Activated naive CD8-positive, alpha-beta T cell treated with anti-CD3 and anti-CD28 coated beads, Interleukin-2, amount 10 ng/mL, durations not matched to agents 7 days and 5 days (primary cell): ENCODE results near the gene CASK. TPM values are rescaled to one million over a fixed set of nuclear protein-coding genes. Genes with fewer than 3 reads are reported as not detected.
A peak's percentile ranks its signal among the peaks of the same experiment; 100 is the strongest.

Experiments
- ATAC-seq: fragments of 150-1000 bp; cut with Tn5 transposase; one replicate; pipeline ENCODE4 v1.10.0; 2021; ENCODE audit warnings: low read depth, moderate library complexity
- POLR2A ChIA-PET: fragments of 350-600 bp; sonication (Branson Sonifier 250); formaldehyde crosslinking; loops from one replicate; lab custom pipeline; 2021; ENCODE audit warnings: antibody characterized with exemption; lab: Charles Lee
- DNase-seq: peaks from one replicate; pipeline ENCODE4 v3.0.0; 2021
- H3K27ac Mint-ChIP-seq: one replicate; pipeline ENCODE4 v1.8.0; 2022; ENCODE audit warnings: mild to moderate bottlenecking, mixed read lengths
- H3K27me3 Mint-ChIP-seq: one replicate; pipeline ENCODE4 v1.8.0; 2022; ENCODE audit warnings: mild to moderate bottlenecking, moderate library complexity, mixed read lengths
- H3K36me3 Mint-ChIP-seq: one replicate; pipeline ENCODE4 v1.8.0; 2021; ENCODE audit warnings: mild to moderate bottlenecking, mixed read lengths
- H3K4me1 Mint-ChIP-seq: one replicate; pipeline ENCODE4 v1.8.0; 2021; ENCODE audit warnings: mixed read lengths
- H3K4me3 Mint-ChIP-seq: one replicate; pipeline ENCODE4 v1.8.0; 2022; ENCODE audit warnings: mild to moderate bottlenecking, moderate library complexity, mixed read lengths
- H3K9me3 Mint-ChIP-seq: one replicate; pipeline ENCODE4 v1.8.0; 2021; ENCODE audit warnings: mixed read lengths
- total RNA-seq, 2 experiments: library from RNA; stranded (reverse); gene quantifications; one replicate each; pipeline ENCODE4 v1.2.3, GENCODE V29; 2021

CASK gene
- total RNA-seq, 2 experiments from 2014 or later, result 52.1 to 53.8 TPM

- Mint-ChIP-seq H3K36me3 (peaks cover 13% of the 10 kb centered on the region), H3K4me3 (no peak overlapping the region), H3K9me3 (no peaks in the 10 kb centered on the region), H3K4me1 (peaks cover 3% of the 10 kb centered on the region), H3K27me3 (no peaks in the 10 kb centered on the region), H3K27ac (no peak overlapping the region)
- no peak for ATAC-seq
- DNase-seq, result no peak
- POLR2A ChIA-PET, result no interaction called here
These were observed 65.7 kb downstream of the CASK start for GRCh38 chrX:41857670-41858069.

- H3K4me1 Mint-ChIP-seq, result no peaks in the 10 kb centered on the region
- peaks cover 20% of the 10 kb centered on the region for H3K9me3 Mint-ChIP-seq
- H3K27ac Mint-ChIP-seq, result no peak overlapping the region
- DNase-seq (no peak), ATAC-seq (no peak)
- H3K4me3 Mint-ChIP-seq, result no peak overlapping the region
- H3K36me3 Mint-ChIP-seq, result peaks cover 58% of the 10 kb centered on the region
- no peaks in the 10 kb centered on the region for H3K27me3 Mint-ChIP-seq
- POLR2A ChIA-PET, result no interaction called here
These were observed 76.6 kb downstream of the CASK start for GRCh38 chrX:41846714-41847113.

DNA sequence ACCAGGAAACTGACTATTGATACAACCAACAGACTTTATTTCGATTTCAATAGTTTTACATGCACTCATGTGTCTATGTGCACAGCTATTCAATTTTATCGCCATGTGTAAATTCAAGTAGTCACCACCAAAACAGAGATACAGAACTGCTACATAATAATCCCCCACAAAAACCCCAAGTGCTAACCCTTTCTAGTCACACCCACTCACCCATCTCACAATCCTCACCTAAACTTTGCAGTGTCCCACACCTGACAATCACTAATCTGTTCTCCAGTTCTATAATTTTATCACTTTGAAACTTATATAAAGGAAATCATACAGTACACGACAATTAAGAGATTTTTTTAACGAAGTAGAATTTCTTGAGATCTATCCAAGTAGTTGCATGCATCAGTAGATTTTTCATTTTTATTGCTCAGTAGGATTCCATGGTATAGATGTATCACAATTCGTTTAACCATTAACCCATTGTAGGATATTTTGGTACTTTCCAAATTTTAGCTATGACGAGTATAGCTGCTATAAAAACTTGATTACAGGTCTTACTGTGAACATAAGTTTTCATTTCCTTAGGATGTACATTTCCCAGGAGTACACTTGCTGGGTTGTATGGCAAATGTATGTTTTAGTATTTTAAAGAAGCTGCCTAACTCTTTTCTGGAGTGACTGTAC lies 85.9 kb downstream of the CASK start:
- Mint-ChIP-seq H3K4me1 (peaks cover 2% of the 10 kb centered on the region), H3K4me3 (no peak overlapping the region), H3K36me3 (peaks cover 36% of the 10 kb centered on the region), H3K27ac (no peak overlapping the region), H3K27me3 (no peaks in the 10 kb centered on the region), H3K9me3 (peaks cover 7% of the 10 kb centered on the region)
- no peak for ATAC-seq
- no peak for DNase-seq
- POLR2A ChIA-PET, result no interaction called here

- H3K4me1 Mint-ChIP-seq, result peaks cover 6% of the 10 kb centered on the region
- POLR2A ChIA-PET, result interaction anchor here (0.6 kb wide), 1 partner anchor 65 kb away, joined by 3 read pairs; no protein-coding TSS in a partner anchor
- H3K27me3 Mint-ChIP-seq, result no peaks in the 10 kb centered on the region
- DNase-seq, result no peak
- H3K9me3 Mint-ChIP-seq, result peaks cover 3% of the 10 kb centered on the region
- H3K27ac Mint-ChIP-seq, result no peak overlapping the region
- ATAC-seq, result no peak
- no peak overlapping the region for H3K4me3 Mint-ChIP-seq
- H3K36me3 Mint-ChIP-seq, result peaks cover 29% of the 10 kb centered on the region
These were observed 94.5 kb downstream of the CASK start for GRCh38 chrX:41828826-41829225.

GRCh38 chrX:41827886-41828285 lies 95.5 kb downstream of the CASK start:
- POLR2A ChIA-PET, result no interaction called here

DNA sequence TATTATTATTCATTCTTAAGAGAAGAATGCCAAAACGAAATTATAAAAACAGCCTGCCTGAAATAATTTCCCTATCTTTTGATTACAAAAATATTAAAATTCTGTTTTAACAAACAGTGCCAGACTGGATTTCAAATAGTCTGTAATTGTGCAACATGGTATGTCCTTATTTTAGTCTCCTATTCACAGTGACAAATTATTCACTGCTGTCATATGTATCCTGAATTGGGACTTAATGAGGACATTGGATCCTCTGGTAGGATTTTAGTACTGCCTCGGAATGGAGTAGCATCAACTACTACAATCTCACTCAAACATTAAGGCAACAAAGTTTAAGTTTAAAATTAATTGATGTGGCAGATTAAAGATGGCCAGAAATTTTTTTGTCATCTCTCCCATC lies 97.6 kb downstream of the CASK start:
- POLR2A ChIA-PET, result no interaction called here
- no peaks in the 10 kb centered on the region for H3K27me3 Mint-ChIP-seq
- peaks cover 32% of the 10 kb centered on the region for H3K36me3 Mint-ChIP-seq

More at GRCh38 chrX:41827886-41828285, 95.5 kb downstream of the CASK start:
- no peak for ATAC-seq
- no peak for DNase-seq
- peaks cover 7% of the 10 kb centered on the region for H3K9me3 Mint-ChIP-seq
- no peaks in the 10 kb centered on the region for H3K27me3 Mint-ChIP-seq
- H3K4me1 Mint-ChIP-seq, result peaks cover 6% of the 10 kb centered on the region
- H3K4me3 Mint-ChIP-seq, result no peak overlapping the region
- H3K27ac Mint-ChIP-seq, result no peak overlapping the region
- peaks cover 31% of the 10 kb centered on the region for H3K36me3 Mint-ChIP-seq

DNA sequence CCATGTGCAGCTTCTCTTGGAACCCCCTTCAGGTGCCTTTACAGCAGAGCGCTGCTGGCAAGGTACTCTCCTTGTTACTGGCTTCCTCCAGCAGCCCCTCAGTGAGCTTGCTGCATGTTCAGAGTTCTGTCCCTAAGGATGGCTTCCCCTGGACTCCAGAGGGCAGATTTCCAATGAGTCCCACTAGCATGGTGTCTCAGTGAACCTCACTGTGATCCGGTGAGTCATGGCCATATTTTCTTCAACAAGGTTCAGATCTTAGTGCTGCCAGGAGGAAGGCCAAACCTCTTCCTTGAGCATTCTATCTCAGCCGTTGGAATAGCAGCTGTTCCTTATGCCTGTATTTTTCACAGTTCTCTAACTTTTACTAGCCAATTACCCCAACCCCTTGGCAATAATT lies 98.8 kb downstream of the CASK start:
- POLR2A ChIA-PET, result no interaction called here
- no peak overlapping the region for H3K4me3 Mint-ChIP-seq
- DNase-seq (no peak), ATAC-seq (no peak)
- peaks cover 11% of the 10 kb centered on the region for H3K9me3 Mint-ChIP-seq
- peaks cover 3% of the 10 kb centered on the region for H3K4me1 Mint-ChIP-seq
- H3K36me3 Mint-ChIP-seq, result peaks cover 28% of the 10 kb centered on the region
- H3K27me3 Mint-ChIP-seq, result no peaks in the 10 kb centered on the region
- H3K27ac Mint-ChIP-seq, result no peak overlapping the region

More for the DNA sequence above, 97.6 kb downstream of the CASK start:
- Mint-ChIP-seq H3K4me3 (no peak overlapping the region), H3K27ac (no peak overlapping the region), H3K9me3 (peaks cover 11% of the 10 kb centered on the region), H3K4me1 (peaks cover 3% of the 10 kb centered on the region)
- no peak for DNase-seq
- no peak for ATAC-seq

DNA sequence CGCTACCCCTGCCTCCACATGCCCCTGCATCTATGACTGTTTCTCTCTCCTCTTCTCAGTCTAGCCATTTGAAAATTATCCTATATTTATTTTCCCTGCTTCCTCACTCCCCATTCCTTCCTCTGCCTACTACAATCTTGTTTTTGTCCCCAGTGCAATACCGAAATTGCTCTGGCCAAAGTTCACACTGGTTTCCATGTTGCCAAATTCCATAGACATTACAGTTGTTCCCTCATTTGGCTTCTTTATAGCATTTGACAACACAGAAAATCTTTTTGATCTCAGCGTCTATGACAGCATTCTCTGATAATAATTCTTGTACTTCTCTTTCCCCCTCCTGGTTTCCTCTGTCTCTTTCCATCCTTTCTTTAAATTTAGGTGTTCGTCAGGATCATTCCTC lies 100.0 kb downstream of the CASK start:
- Mint-ChIP-seq H3K36me3 (peaks cover 25% of the 10 kb centered on the region), H3K4me3 (no peak overlapping the region), H3K4me1 (no peaks in the 10 kb centered on the region), H3K9me3 (peaks cover 9% of the 10 kb centered on the region), H3K27ac (no peak overlapping the region), H3K27me3 (no peaks in the 10 kb centered on the region)
- POLR2A ChIA-PET, result no interaction called here
- DNase-seq, result no peak
- ATAC-seq, result no peak

DNA sequence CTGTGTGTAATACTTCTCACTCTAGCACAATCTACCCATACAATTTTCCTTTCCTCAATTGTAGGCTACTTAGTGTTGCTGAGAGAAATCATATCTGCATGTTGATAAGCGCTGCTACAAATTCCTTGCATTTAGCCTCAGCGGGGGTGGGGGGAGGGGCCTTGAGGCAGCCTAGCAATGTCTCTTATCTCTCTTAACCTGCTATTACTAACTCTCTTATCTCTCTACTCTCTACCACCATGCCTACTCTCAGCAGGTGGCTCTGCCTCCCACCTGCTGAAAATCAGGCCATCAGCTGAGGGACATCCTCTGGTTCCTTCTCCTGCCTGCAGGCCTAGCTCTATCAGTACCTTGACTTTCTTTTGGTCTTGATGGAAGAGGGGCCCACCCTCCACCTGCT lies 100.5 kb downstream of the CASK start:
- Mint-ChIP-seq H3K4me1 (no peaks in the 10 kb centered on the region), H3K4me3 (no peak overlapping the region), H3K27ac (peak overlapping the region; percentile 13), H3K9me3 (peaks cover 9% of the 10 kb centered on the region), H3K27me3 (no peaks in the 10 kb centered on the region), H3K36me3 (peaks cover 22% of the 10 kb centered on the region)
- POLR2A ChIA-PET, result no interaction called here
- DNase-seq, result no peak
- ATAC-seq, result no peak

- H3K4me1 Mint-ChIP-seq, result peaks cover 3% of the 10 kb centered on the region
- peaks cover 3% of the 10 kb centered on the region for H3K9me3 Mint-ChIP-seq
- H3K27ac Mint-ChIP-seq, result no peak overlapping the region
- no peaks in the 10 kb centered on the region for H3K27me3 Mint-ChIP-seq
- ATAC-seq (no peak), DNase-seq (no peak)
- no peak overlapping the region for H3K4me3 Mint-ChIP-seq
- POLR2A ChIA-PET, result no interaction called here
- H3K36me3 Mint-ChIP-seq, result peaks cover 19% of the 10 kb centered on the region
These were observed 115.3 kb downstream of the CASK start for GRCh38 chrX:41808047-41808446.

GRCh38 chrX:41802958-41803357 lies 120.4 kb downstream of the CASK start:
- no peak for ATAC-seq
- no peak for DNase-seq
- Mint-ChIP-seq H3K36me3 (peaks cover 28% of the 10 kb centered on the region), H3K4me3 (no peak overlapping the region), H3K9me3 (peaks cover 7% of the 10 kb centered on the region), H3K27ac (no peak overlapping the region), H3K27me3 (no peaks in the 10 kb centered on the region), H3K4me1 (peaks cover 8% of the 10 kb centered on the region)
- POLR2A ChIA-PET, result no interaction called here

DNA sequence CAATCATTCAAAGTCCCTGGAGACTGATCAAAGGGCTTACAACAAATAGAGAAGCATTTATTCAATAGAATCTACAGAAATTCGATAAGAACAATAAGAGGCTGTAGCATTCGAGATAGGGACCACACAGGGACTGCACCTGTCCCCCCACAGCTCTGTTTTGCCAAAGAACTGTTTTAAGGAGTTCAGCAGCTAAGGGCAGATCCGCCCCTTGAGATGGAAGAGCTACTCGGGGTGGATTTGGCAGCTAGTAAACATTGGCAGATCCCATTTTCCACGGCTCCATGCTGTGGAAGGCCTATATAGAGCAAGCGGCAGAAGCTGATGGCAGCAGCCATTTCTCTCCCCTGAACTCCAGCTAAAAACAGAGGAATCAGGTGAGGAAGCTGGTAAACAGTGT lies 123.7 kb downstream of the CASK start:
- peaks cover 18% of the 10 kb centered on the region for H3K4me1 Mint-ChIP-seq
- POLR2A ChIA-PET, result no interaction called here
- H3K36me3 Mint-ChIP-seq, result peaks cover 23% of the 10 kb centered on the region
- no peaks in the 10 kb centered on the region for H3K27me3 Mint-ChIP-seq
- ATAC-seq (no peak), DNase-seq (no peak)
- H3K4me3 Mint-ChIP-seq, result no peak overlapping the region
- H3K9me3 Mint-ChIP-seq, result peaks cover 4% of the 10 kb centered on the region
- no peak overlapping the region for H3K27ac Mint-ChIP-seq

GRCh38 chrX:41796577-41796976 lies 126.8 kb downstream of the CASK start:
- Mint-ChIP-seq H3K27me3 (no peaks in the 10 kb centered on the region), H3K36me3 (peaks cover 9% of the 10 kb centered on the region), H3K4me3 (no peak overlapping the region), H3K4me1 (peaks cover 16% of the 10 kb centered on the region), H3K27ac (no peak overlapping the region), H3K9me3 (peaks cover 2% of the 10 kb centered on the region)
- no peak for DNase-seq
- no peak for ATAC-seq
- POLR2A ChIA-PET, result no interaction called here

DNA sequence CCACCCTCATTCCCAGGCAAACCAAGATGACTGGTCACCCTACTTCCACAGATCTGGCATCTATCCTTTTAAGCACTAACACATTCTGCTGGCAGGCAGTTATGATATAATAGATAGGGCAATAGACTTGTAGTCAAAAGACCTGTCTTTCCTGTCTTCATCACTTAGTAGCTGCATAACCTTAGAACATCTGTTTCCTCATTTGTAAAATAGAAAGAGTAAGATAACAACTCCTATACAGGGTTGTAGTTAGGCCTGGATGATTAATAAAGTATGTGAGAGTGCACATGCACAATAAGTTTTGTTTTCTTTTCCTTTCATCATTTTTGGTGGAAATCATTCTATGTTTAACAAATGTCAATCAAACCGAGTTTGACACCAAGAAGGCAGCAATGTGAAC lies 127.3 kb downstream of the CASK start:
- ATAC-seq, result no peak
- H3K4me1 Mint-ChIP-seq, result peaks cover 16% of the 10 kb centered on the region

More for the DNA sequence above, 127.3 kb downstream of the CASK start:
- no peak for DNase-seq
- Mint-ChIP-seq H3K27ac (no peak overlapping the region), H3K27me3 (no peaks in the 10 kb centered on the region), H3K4me3 (no peak overlapping the region), H3K9me3 (no peaks in the 10 kb centered on the region), H3K36me3 (peaks cover 5% of the 10 kb centered on the region)
- POLR2A ChIA-PET, result no interaction called here
